NCI-H1436 treated with DMSO at 0.1 percent for 48 hours (cell line): ENCODE measurements around the gene FAM53C.
"Not testable (repeated sequence)": the region's sequence is repeated elsewhere in the genome, so short reads cannot be mapped to it uniquely, and the experiment has no call there.

Experiments
- DNase-seq: peaks from one replicate; lab custom pipeline; 2025; lab: John Stamatoyannopoulos, UW

Gene FAM53C

DNA sequence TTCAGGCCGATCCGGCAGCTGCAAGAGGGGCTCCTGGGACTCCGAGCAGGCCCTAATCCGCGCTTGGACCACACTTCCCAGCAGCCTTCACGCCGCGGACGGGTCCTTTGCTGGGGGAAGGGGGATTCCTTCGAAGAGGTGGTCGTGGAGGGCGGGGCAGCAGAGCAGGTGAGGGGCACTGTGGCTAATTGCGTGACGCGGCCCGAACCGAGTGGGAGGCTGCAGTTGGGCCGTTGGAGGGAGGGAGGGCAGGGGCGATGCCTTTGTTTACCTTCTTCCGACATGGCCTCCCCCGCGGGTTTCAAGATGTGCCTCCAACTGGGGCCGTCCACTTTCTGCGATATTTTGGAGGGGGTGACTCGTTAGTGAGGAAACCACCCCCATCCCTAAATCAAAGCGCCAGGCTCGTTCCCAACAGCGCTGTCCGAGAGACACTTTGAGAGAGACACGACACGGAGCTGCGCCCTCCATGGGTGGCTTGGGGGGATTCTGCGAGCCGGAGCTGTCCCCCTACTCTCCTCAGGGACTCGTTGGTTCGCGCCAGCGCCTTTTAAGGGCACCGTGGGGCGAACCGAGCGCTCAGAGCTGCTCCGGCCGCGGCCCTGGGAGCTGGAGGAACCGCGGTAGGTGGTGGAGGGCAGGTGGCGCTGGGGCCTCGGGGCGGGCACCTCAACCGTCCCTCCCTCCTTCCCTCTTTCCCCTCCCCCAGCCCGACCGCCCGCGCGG is at the start of gene FAM53C:
Gene FAM53C (plus strand): TSS at position 582 of the 726 bp plus-strand sequence. CDS start 3,070 bp downstream, outside the sequence.
- DNase-seq: peak; percentile 82

DNA sequence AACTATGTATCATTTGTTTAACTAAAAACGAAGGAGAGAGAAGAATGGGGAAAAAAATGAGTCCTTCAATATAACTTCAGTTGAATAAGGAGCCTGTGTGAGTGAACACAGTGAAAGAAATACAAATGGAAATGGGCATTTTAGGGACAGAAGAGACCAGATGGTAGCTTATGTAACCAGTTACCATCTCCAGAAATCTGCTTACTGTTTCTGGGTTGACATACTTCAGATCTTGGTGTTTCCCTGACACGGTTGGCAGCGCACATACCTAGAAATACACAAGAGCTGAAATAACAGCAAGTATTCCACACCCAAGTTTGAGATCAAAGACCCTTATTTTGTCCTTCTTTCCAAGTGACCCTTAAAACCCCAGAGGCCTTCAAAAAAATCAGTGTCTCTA is 48.8 kb upstream of the FAM53C start:
- no peak for DNase-seq

GRCh38 chr5:138303372-138303771 is 34.7 kb upstream of the FAM53C start:
- no peak for DNase-seq

- DNase-seq: peak; percentile 23
These were observed 32.3 kb upstream of the FAM53C start for GRCh38 chr5:138305797-138306196.

- no peak for DNase-seq
These were observed 22.3 kb upstream of the FAM53C start for GRCh38 chr5:138315751-138316278.

GRCh38 chr5:138316355-138316754 is 21.7 kb upstream of the FAM53C start:
- no peak for DNase-seq

DNA sequence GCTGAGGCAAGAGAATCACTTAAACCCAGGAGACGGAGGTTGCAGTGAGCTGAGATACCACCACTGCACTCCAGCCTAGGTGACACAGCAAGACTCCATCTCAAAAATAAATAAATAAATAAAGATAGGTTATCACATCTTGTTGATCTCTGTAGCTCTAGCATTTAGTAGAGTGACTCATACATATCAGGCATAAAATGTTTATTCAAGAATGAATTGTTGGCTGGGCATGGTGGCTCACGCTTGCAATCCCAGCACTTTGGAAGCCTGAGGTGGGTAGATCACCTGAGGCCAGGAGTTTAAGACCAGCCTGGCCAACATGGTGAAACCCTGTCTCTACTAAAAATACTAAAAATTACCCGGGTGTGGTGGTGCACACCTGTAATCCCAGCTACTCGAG is 19.9 kb upstream of the FAM53C start:
- not testable (repeated sequence) for DNase-seq

- no peak for DNase-seq
These were observed 7.1 kb upstream of the FAM53C start for GRCh38 chr5:138330813-138331448.

- DNase-seq: peak; percentile 95
These were observed 6.4 kb upstream of the FAM53C start, which contains the start of gene CDC25C for GRCh38 chr5:138331449-138332368. TSS of gene CDC25C (minus strand) at chr5:138331804. CDS start at chr5:138331180, 624 bp downstream.

- DNase-seq: no peak
These were observed 3.1 kb upstream of the FAM53C start for GRCh38 chr5:138334867-138335447.

DNA sequence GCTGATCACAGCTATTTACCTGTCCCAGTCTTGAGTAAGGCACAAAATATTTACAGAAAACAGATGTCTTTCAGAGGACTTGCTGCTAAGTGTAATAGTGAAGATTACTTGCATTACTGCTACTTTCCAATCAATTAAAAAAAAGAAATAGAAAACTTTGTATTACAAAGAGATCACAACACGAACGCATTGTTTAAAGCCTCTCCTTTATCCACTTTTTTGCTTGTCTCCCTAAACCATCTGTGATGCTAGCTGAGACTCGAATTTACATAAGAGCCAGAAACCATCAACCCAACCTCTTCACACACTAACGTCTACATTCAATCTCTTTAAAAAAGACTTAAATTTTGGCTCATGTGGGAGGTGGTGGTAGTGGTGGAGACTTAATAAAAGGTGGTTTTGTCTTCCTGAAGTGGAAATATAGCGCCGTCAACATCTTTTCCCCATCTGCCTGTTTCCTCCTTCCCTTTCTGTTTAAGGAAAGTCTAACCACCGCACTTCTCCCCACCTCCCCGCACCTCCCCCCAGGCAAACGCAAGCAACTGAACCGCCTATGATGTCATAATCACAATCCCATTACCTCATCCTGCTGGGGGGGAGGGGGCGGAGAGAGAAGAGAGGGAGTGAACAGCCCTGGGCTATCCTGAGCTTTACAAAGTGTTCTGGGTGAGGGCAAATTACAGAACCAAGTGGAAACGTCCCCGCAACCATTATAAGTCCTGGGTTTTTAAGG is 948 bp upstream of the FAM53C start:
- DNase-seq: no peak

- DNase-seq: no peak
These were observed 485 bp downstream of the FAM53C start for GRCh38 chr5:138338411-138339090.

GRCh38 chr5:138339091-138339456 is 1.0 kb downstream of the FAM53C start:
- DNase-seq: no peak

- no peak for DNase-seq
These were observed 1.4 kb downstream of the FAM53C start for GRCh38 chr5:138339464-138339863.

DNA sequence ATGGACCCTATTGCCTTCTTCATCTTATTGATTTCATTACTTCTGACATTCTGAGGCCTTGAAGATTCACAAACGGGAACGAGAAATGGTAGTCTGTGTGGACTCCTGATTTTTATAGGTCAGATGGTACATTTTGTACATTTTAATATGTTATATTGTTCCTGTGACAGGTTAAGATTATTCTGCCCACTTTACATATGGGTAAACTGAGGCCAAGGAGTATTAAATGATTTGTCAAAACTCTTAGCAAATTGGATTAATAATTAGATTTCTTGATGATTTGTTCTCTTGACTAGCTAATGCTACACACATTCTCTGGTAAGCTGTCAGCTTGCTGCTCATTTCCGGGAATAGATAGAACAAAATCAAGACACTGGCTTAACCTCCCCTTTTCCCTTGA is 1.9 kb downstream of the FAM53C start:
- DNase-seq: no peak

DNA sequence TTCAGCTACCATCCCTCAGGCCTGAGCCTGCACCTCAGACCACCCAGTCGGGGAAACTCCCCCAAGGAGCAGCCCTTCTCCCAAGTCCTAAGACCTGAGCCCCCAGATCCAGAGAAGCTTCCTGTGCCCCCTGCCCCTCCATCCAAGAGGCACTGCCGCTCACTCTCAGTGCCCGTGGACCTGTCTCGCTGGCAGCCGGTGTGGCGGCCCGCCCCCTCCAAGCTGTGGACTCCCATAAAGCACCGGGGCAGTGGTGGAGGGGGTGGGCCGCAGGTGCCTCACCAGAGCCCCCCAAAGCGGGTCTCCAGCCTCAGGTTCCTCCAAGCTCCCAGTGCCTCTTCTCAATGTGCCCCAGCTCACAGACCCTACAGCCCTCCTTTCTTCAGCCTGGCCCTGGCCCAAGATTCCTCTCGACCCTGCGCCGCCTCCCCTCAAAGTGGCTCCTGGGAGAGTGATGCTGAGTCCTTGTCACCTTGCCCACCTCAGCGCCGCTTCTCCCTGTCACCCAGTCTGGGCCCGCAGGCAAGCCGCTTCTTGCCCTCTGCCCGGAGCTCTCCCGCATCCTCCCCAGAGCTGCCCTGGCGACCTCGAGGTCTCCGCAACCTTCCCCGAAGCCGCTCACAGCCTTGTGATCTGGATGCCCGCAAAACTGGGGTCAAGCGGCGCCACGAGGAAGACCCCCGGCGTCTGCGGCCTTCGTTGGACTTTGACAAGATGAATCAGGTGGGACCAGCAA is 7.0 kb downstream of the FAM53C start:
- no peak for DNase-seq

- DNase-seq: no peak
These were observed 8.8 kb downstream of the FAM53C start for GRCh38 chr5:138346889-138347288.

DNA sequence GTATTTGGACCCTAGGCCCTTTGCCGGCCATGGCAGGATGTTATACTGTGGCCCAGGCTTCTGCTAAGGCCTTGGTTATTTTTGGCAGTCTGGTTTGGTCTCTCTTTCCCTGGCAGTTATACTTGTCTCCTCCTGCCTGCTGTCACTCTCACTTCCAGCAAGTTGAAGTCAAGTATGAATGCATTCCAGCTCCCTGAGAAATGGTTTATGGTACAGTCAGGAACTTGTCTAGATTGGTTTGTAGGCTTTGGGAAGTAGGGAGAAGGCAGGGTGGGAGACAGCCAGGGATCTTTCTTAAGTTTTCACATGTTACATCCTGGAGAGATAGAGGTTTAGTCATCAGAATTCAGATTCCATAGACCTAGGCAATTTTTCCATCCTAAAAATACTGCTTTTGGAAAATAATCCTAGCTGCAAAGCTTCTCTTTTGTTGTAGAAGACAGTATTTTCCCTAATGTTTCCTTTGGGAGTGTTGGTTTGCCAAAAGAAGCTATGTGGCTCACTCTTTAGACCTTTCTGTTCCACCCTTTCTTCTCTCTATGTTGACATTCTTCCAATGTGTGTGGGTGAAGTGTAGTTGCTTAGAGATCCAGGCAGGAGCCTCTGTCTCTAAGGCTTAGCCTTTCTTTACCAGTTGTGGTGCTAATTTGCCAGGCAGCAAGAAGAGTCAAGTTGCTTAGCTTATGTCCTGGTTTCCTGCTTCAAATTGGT is 11.9 kb downstream of the FAM53C start:
- no peak for DNase-seq

- no peak for DNase-seq
These were observed 12.5 kb downstream of the FAM53C start for GRCh38 chr5:138350563-138350890.
